HG02884 (cell line): ENCODE measurements around the gene PRKCA.

Source experiments
- ATAC-seq: cut with Tn5 transposase; IDR thresholded peaks from one replicate; pipeline ENCODE4 v1.9.1; 2021; ENCODE audit warnings: mild to moderate bottlenecking, moderate library complexity; ENCODE audit not compliant: unreplicated experiment

The PRKCA gene

GRCh38 chr17:66842959-66843358, 540.5 kb downstream of the PRKCA start:
- ATAC-seq = no peak

GRCh38 chr17:66843627-66844026, 541.2 kb downstream of the PRKCA start:
- no peak for ATAC-seq

DNA sequence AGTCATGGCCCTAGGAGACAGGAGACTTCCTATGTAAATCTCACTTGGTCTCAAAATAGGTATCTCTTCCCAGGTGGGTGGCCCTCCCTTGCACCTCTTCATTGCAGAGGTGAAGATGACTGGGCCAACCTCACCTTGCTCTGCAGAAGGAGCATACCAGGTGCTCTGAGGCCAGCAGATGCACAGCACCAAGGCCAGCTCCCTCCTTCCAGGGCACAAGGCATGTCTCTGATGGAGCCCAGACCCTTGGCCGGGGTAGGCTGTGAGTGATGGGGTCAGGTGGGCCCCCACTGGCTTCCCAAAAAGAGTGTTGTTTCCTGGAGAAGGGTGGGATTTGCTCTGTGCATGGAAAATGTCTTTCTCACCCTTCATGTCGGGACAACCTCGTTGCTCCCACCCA, 545.3 kb downstream of the PRKCA start:
- ATAC-seq = no peak

- ATAC-seq = no peak
Observed at GRCh38 chr17:66848496-66848895, 546.1 kb downstream of the PRKCA start.

DNA sequence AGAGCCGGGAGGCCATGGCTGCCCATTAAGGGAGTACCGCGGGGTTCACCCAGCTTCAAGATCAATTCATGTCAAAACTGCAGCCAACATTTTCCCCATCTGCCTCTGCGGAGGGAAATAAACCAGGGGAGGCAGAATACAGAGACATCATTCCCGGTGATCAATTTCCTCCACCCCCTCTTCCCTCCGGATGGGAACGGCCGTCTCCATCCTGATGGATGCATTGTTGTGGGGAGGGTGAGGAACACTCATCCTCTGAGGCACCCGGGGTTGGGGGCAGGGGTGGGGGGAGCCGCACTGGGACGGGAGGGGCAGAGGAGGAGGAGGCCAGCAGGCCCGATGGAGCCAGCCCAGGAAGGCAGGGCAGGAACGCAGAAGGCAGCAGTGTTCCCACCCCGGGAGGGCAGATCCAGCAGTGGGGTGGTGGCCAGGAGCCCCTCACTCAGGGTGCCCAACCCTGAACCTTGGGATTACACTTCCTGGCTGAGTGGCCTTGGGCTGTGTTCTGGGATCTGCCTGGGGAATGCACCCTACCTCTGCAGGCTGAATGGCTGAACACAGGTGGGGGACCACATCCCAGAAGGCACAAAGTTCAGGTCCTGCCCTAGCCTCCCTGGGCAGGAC, 546.7 kb downstream of the PRKCA start:
- ATAC-seq = no peak

DNA sequence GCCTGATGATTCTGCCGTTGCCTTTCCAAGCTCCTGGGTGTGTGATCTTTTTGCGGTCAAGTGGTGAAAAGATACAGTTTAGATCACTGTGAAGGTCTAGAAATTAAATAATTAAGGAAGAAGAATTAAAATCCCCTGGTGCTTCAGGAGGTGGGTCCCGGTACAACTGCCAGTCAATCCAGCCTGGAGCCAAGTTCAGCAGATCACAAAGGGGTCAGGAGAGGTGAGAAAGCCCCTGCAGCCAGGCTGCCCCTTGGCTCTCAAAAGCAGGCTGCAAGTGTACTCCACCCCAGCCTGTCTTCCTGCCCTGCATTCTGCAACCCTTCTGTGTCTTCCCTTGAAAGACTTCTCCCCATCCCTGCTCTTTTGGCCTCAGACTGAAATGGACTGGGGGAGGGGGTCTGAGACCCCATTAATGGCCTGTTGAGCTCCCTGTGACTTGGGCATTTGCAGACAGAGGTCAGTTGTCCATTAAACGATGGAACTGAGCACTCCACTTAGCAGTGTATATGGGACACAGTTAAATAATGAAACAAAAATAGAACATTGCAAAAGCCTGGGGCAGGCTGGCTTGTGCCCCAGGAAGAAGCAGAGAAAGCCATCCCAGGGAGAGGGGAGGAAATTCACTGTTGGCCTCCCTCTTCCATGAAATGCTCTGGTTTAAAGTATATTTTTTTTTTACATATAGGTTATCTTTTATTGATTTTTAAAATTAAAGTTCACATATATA, 547.6 kb downstream of the PRKCA start:
- no peak for ATAC-seq

- ATAC-seq = no peak
Observed at GRCh38 chr17:66850692-66851091, 548.3 kb downstream of the PRKCA start.

- no peak for ATAC-seq
Observed at GRCh38 chr17:66855204-66855603, 552.8 kb downstream of the PRKCA start.

- no peak for ATAC-seq
Observed at GRCh38 chr17:66858226-66859083, 556.0 kb downstream of the PRKCA start.

DNA sequence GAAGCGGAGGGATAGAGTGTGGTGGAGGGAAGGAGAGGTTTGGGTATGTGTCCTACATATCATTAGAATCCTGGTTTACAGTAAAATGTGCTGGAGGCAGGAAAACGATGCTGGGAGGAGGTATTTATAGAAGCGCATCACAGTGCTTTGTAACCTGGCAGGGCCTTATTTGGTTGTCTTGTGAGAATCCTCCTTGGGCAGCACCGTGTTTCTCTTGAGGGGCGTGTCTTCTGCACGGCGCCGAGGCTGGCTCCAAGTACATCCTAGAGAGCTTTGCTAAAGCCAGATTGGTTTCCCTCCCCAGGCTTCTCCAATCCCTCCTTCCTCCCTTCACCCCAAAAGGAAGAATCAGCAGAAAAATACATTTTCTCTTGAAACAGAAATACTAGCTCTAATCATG, 556.9 kb downstream of the PRKCA start:
- ATAC-seq = no peak

DNA sequence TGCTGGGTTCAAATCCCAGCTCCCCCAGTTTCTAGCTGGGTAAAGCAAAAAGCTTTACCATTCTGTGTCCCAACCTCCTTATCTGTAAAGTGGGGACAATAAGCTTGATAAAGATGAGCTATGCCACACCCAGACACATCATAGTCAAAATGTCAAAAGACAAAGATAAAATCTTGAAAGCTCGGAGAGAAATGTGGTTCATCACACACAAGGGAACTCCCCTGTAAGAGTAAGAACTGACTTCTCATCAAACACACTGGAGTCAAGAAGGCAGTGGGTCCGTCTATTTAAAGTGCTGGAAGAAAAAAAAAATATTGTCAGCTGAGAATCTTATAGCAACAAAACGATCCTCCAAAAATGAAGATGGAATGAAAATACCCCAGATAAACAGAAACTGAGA, 557.8 kb downstream of the PRKCA start:
- no peak for ATAC-seq
